GM18508 (cell line): ENCODE measurements around the gene ZNF335.

Experiments
- ATAC-seq: cut with Tn5 transposase; IDR thresholded peaks from one replicate; pipeline ENCODE4 v1.9.1; 2021; ENCODE audit warnings: moderate number of reproducible peaks; ENCODE audit not compliant: insufficient read depth, unreplicated experiment

Gene ZNF335, protein sequence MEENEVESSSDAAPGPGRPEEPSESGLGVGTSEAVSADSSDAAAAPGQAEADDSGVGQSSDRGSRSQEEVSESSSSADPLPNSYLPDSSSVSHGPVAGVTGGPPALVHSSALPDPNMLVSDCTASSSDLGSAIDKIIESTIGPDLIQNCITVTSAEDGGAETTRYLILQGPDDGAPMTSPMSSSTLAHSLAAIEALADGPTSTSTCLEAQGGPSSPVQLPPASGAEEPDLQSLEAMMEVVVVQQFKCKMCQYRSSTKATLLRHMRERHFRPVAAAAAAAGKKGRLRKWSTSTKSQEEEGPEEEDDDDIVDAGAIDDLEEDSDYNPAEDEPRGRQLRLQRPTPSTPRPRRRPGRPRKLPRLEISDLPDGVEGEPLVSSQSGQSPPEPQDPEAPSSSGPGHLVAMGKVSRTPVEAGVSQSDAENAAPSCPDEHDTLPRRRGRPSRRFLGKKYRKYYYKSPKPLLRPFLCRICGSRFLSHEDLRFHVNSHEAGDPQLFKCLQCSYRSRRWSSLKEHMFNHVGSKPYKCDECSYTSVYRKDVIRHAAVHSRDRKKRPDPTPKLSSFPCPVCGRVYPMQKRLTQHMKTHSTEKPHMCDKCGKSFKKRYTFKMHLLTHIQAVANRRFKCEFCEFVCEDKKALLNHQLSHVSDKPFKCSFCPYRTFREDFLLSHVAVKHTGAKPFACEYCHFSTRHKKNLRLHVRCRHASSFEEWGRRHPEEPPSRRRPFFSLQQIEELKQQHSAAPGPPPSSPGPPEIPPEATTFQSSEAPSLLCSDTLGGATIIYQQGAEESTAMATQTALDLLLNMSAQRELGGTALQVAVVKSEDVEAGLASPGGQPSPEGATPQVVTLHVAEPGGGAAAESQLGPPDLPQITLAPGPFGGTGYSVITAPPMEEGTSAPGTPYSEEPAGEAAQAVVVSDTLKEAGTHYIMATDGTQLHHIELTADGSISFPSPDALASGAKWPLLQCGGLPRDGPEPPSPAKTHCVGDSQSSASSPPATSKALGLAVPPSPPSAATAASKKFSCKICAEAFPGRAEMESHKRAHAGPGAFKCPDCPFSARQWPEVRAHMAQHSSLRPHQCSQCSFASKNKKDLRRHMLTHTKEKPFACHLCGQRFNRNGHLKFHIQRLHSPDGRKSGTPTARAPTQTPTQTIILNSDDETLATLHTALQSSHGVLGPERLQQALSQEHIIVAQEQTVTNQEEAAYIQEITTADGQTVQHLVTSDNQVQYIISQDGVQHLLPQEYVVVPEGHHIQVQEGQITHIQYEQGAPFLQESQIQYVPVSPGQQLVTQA (N-terminal part only)

DNA sequence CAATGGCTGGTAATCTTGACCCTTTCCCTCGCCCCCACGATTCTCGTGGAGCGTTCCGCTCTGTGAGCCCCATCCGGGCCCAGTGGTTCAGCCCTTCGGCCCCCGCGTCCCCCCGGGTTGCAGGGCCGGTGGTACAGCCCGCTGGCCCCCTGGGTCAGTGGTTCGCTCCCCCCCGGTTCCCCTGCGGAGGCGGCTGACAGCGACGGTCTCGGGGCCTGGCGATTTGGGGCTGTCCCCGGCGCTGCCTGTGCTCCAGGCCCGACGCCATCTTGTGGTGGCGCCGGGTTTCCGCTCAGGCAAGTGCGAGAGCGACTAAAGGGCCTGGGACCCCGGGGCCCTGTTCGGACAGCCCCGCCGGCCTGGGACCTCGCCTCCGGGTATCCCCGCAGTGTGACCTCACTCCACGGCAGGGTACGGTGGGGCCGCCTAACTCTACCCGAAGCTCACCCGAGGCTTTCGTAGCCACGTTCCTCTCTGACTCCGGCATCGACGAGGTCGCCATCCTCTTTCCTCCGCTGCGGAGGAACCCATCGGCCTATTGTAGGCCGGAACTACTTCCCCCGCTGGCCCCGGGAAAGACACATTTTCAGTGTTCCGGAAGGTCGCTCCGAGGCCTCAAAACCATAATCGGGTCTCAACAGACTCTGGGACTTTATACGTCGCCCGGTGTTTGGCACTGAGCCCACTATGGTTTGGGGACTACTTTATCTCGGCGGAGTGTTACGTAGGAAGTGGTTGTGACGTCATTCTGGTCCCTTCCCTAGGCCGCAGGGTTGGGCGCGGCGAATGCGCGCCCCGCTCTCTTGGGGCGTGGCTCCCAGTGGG, at the start of gene ZNF335:
Gene ZNF335, minus strand, starts transcription at position 529 of the 825 bp plus-strand sequence. CDS start 793 bp downstream, outside the sequence.
- ATAC-seq, result peak; percentile 46

DNA sequence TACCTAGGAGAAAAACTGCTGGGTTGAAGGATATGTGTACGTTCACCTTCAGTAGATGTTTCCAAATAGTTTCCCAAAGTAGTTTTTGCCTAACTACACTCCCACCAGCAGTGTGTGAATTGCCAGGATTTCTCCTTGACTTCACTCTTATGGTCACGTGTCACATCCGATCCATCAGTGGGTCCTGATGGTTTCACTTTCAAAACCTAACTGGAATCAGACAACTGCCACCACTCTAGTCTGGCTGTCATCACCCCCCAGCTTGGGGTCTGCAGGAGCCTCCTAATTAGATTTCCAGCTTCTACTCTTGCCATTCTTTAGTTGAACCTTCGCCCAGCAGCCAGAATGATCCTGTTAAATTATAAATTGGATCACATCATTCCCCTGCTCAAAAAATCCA, 48.6 kb upstream of the ZNF335 start:
- ATAC-seq, result no peak

DNA sequence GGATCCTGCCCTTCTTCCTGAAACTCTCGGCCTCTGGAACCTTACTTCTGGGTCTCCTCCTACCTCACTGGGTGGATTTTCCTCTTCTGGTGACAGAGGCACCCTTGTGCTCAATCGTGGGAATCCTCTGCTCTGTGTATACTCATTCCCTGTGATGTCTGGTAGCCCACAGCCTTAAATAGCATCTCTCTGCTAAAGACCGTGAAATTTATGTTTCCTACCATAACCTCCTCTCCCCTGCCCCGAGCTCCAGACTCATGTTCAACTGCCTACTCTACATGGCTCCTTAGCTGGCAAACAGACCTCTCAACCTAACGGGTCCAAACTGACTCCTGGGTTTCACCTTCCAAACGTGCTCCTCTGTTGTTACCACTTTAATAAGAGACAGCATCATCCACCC, 46.6 kb upstream of the ZNF335 start:
- no peak for ATAC-seq

DNA sequence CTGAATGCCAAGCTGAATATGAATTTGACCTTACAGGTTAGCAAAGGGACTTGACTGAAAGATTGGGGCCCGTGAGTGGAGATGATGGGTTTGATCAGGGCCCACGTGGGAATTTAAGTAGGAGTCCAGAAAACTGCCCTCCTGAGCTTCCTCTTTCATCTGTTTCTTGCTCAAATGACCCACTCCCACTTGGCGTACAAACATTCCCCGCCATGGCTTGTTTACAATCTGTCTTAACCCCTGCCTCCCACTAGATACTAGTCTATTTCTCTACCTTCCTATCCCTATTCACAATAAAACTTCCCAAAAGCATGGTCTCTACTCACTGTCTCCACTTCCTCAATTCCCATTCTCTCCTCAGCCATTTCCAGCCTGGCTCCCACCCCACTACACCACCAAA, 46.1 kb upstream of the ZNF335 start:
- no peak for ATAC-seq

DNA sequence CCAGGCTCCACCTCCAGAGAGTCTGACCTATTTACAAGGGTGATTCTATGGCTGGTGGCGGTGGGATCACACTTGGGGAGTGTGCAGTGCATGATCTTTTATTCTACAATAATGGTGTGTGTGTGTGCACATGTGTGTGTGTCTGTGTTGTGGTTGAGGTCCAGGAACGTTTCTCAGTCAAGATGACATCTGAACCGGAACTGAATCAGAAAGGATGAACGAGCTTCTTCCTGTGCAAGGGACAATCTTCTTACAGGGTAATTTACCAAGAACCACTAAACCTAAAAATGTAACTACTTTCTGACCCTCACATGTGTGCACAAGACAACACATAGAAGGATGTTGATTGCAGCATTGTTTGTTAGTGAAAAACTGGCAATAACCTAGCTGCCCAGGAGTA, 45.3 kb upstream of the ZNF335 start:
- ATAC-seq, result no peak

DNA sequence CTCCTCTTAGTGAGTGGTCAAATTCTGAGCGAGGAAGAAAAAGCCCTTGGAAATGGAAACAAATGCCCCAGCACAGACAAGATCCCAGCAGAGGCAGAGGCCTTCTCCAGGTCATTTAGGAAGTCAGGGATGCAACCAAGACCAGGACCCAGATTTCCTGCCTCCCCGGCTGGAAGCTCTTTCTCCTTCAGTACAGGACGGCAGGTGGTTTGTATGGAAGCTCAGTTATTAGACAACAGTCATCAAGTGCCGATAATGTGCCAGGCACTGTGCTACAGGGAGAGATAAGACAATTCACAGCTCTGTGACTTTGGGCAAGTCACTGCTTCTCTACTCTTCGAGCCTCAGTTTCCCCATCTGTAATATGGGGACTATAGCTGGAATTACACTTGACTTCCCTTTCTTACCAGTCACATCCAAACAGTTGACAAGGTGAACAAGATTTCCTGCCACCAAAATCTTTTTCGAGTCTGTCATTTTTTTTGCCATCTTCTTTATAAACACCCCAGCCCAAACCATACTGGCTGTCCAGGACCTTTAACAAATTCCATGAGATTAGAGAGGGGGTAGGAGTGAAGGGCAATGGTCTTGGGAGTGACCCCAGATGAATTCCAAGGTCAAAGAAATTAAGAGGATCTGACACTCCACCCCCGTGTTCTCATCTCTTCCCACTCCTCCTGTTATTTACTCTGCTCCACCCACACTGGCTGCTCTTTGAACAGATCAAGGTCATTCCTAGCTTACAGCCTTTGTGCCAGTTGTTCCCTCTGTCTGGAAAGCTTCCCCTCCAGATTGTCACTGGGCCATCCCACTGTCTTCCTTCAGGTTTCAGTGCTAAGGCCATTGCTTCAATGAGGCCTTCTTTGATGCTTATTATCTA, 42.8 kb upstream of the ZNF335 start:
- ATAC-seq, result no peak

DNA sequence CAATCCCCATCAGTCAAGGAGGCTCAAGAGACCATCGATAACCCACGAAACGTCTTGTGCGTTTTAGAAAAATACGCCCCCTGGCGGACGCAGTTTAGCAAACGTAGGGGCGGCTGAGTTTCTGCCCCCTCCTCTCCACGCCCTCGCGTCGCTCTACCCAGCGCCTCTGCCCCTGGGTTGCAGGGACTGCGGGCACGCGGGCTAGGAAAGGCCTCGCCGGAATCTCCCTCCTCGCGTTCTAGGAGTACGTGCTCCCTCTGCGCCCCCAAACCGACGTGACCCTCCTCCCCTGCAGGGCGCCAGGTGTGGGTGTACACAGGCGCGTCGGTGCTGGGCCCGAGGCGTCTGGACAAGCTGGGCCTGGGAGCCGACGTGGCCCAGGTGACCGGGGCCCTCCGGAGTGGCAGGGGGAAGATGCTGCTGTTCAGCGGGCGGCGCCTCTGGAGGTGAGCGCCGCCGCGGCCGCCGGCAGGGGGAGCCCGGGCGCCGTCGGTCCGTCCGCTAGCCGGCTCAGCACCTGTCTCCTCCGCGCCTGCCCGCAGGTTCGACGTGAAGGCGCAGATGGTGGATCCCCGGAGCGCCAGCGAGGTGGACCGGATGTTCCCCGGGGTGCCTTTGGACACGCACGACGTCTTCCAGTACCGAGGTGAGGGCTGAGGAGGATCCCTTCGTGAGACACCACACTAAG, 42.0 kb upstream of the ZNF335 start:
- ATAC-seq, result no peak

DNA sequence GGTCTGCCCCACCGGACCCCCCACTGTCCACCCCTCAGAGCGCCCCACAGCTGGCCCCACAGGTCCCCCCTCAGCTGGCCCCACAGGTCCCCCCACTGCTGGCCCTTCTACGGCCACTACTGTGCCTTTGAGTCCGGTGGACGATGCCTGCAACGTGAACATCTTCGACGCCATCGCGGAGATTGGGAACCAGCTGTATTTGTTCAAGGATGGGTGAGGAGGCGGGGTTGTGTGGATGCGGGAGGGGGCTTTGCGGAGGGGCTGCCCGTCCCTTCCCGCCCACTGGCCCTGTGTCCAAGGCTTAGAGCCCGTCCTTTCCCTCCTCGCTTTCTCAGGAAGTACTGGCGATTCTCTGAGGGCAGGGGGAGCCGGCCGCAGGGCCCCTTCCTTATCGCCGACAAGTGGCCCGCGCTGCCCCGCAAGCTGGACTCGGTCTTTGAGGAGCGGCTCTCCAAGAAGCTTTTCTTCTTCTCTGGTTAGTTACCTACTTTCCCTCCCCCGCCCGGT, 41.4 kb upstream of the ZNF335 start:
- no peak for ATAC-seq

DNA sequence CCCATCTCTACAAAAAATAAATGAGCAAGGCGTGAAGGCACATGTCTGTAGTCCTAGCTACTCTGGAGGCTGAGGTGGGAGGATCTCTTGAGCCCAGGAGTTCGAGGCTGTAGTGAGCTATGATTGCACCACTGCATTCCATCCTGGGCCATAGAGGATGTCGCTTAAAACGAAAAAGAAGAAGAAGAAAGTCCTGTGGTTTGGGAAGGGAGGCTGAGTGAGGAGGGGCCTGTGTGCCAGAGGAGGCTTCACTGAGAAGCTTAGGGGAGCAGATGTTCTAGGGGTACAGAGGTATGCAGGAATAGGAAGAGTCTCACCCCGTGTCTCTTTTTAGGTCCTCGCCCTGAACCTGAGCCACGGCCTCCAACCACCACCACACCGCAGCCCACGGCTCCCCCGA, 40.9 kb upstream of the ZNF335 start:
- no peak for ATAC-seq

DNA sequence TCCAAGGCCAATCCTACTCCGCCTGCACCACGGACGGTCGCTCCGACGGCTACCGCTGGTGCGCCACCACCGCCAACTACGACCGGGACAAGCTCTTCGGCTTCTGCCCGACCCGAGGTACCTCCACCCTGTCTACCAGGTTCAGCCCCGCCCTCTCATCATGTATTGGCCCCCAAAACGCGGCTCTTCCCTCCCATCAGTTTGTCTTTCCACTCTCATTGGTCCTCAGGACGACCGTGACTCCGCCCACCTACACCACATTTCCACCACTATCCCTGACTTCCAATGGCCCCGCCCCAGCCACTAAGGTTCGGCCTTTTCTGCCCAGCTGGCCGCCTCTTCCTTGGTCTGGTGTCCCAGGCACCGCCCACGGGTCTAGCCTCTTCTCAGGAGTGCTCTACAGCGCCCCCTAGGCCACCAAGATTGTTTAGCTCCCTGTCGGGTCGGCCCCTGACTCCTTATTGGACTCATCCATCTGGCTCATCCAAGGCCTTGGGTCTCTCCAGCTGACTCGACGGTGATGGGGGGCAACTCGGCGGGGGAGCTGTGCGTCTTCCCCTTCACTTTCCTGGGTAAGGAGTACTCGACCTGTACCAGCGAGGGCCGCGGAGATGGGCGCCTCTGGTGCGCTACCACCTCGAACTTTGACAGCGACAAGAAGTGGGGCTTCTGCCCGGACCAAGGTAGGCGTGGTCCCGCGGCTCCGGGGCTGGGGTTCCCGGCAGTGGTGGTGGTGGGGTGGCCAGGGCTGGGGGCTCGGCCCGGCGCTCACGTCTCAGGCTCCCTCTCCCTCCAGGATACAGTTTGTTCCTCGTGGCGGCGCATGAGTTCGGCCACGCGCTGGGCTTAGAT, 39.9 kb upstream of the ZNF335 start:
- no peak for ATAC-seq

DNA sequence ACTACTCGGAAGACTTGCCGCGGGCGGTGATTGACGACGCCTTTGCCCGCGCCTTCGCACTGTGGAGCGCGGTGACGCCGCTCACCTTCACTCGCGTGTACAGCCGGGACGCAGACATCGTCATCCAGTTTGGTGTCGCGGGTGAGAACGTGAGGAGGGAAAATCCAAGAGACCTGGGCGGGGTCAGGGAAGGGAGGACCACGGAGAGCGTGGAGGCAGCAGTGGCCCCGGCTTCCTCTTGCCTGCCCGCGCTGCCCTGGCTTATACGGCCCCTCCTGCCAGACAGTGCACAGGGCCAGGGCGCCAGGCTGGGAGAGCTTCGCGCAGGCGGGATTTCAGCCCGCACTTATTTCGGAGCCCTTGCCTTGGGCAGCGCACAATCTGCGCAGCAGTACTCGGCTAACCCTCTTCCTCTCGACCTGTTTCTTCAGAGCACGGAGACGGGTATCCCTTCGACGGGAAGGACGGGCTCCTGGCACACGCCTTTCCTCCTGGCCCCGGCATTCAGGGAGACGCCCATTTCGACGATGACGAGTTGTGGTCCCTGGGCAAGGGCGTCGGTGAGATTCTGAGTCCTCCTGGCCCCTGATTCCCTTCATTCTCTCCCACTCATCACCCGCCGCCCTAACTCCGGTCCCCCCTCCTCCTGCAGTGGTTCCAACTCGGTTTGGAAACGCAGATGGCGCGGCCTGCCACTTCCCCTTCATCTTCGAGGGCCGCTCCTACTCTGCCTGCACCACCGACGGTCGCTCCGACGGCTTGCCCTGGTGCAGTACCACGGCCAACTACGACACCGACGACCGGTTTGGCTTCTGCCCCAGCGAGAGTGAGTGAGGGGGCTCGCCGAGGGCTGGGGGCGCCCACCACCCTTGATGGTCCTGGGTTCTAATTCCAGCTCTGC, 38.7 kb upstream of the ZNF335 start:
- no peak for ATAC-seq

DNA sequence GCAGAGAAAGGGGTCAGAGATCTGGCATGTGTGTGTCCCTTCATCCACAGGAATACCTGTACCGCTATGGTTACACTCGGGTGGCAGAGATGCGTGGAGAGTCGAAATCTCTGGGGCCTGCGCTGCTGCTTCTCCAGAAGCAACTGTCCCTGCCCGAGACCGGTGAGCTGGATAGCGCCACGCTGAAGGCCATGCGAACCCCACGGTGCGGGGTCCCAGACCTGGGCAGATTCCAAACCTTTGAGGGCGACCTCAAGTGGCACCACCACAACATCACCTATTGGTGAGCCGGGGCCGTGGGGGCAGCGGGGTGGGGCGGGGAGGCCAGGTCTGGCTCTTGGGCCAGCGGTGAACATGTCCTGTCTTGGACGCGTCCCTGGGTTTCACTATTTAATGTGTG, 37.8 kb upstream of the ZNF335 start:
- ATAC-seq, result no peak

DNA sequence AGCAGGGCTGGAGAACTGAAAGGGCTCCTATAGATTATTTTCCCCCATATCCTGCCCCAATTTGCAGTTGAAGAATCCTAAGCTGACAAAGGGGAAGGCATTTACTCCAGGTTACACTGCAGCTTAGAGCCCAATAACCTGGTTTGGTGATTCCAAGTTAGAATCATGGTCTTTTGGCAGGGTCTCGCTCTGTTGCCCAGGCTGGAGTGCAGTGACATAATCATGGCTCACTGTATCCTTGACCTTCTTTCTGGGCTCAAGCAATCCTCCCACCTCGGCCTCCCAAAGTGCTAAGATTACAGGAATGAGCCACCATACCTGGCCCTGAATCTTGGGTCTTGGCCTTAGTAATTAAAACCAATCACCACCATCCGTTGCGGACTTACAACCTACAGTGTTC, 35.7 kb upstream of the ZNF335 start:
- no peak for ATAC-seq

DNA sequence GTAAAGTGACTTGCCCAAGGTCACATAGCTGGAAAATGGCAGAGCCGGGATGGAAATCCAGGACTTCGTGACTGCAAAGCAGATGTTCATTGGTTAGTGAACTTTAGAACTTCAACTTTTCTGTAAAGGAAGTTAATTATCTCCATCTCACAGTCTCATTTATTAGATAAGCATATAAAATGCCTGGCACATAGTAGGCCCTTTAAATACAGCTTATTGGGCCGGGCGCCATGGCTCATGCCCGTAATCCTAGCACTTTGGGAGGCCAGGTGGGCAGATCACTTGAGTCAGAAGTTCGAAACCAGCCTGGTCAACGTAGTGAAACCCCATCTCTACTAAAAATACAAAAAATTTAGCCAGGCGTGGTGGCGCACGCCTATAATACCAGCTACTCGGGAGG, 35.0 kb upstream of the ZNF335 start:
- no peak for ATAC-seq

DNA sequence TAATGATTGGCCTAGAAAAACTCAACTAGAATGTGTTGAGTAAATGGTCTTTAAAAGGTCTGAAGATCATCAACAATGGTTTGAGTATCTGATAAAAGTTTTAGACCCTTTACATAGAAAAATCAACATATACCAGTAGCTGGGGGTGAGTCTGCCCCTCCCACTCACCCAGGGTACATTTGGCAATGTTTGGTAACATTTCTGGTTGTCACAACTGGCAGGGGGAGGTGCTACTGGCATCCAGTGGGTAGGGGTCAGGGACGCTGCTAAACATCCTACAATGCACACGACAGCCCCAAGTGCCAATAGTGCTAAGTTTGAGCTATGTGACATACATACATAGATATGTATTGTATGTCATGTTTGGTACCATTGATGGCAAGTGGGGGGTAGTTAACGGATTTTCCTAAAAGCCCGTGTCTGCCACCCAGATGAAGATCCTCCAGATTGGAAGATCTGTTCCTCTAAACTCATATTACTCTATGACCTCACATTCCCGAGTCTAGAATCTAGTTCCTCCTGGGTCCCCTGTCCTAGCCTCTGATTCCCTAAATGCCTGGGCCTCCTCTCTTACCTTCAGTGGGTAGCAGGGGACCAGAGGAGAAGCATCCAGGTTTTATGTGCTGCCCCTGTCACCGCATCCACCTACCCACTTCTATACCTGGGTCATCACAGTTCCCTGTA, 34.2 kb upstream of the ZNF335 start:
- no peak for ATAC-seq
